Esophagus squamous epithelium (tissue), 4 donors: ENCODE data around the gene ZSWIM5.
"Not testable (repeated sequence)": the region's sequence is repeated elsewhere in the genome, so short reads cannot be mapped to it uniquely, and the experiment has no call there.

Experiments
- CTCF ChIP-seq, 6 experiments: fragments of 450-650 bp in 4 of 6; fragments of 200-600 bp in 2 of 6; sonication (generic) in 2 of 6; IDR thresholded peaks; one replicate each; pipeline ENCODE4 v1.5.1; 2016 to 2019; ENCODE audit warnings: antibody characterized with exemption in 6 of 6, mild to moderate bottlenecking in 4 of 6, moderate library complexity in 4 of 6
- POLR2A ChIP-seq, 4 donors: fragments of 450-650 bp; IDR thresholded peaks; one replicate each; pipeline ENCODE4 v1.6.1; 2017; ENCODE audit warnings: antibody characterized with exemption in 4 of 4, mild to moderate bottlenecking in 4 of 4, moderate library complexity in 3 of 4

DNA sequence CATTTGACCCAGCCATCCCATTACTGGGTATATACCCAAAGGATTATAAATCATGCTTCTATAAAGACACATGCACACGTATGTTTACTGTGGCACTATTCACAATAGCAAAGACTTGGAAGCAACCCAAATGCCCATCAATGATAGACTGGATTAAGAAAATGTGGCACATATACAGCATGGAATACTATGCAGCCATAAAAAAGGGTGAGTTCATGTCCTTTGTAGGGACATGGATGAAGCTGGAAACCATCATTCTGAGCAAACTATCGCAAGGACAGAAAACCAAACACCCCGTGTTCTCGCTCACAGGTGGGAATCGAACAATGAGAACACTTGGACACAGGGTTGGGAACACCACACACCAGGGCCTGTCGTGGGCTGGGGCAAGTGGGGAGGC, 38.5 kb downstream of the ZSWIM5 start:
- not testable (repeated sequence) for TF ChIP-seq CTCF, POLR2A (IDR thresholded peaks at IDR 0.05)
